HPDE6-E6E7 (cell line): ENCODE data around the gene MAML3.

Source experiments
- DNase-seq: peaks from one replicate; pipeline ENCODE4 v3.0.0; 2011; ENCODE audit warnings: missing footprints; ENCODE audit errors: extremely low spot score

Gene MAML3

GRCh38 chr4:139686988-139687387 is 467.0 kb downstream of the MAML3 start:
- no peak for DNase-seq

- DNase-seq: no peak
Observed at GRCh38 chr4:139686130-139686529, 467.9 kb downstream of the MAML3 start.

- DNase-seq: no peak
Observed at GRCh38 chr4:139685180-139685579, 468.8 kb downstream of the MAML3 start.

GRCh38 chr4:139684351-139684750 is 469.6 kb downstream of the MAML3 start:
- no peak for DNase-seq

GRCh38 chr4:139682741-139683151 is 471.2 kb downstream of the MAML3 start:
- DNase-seq: no peak

- DNase-seq: no peak
Observed at GRCh38 chr4:139682309-139682708, 471.7 kb downstream of the MAML3 start.

- DNase-seq: no peak
Observed at GRCh38 chr4:139676913-139677585, 476.9 kb downstream of the MAML3 start.

GRCh38 chr4:139676365-139676764 is 477.6 kb downstream of the MAML3 start:
- no peak for DNase-seq

- DNase-seq: no peak
Observed at GRCh38 chr4:139675651-139676050, 478.3 kb downstream of the MAML3 start.

GRCh38 chr4:139674875-139675550 is 479.0 kb downstream of the MAML3 start:
- DNase-seq: no peak

GRCh38 chr4:139672732-139673131 is 481.3 kb downstream of the MAML3 start:
- DNase-seq: no peak

- DNase-seq: no peak
Observed at GRCh38 chr4:139672215-139672614, 481.8 kb downstream of the MAML3 start.

GRCh38 chr4:139670775-139671174 is 483.2 kb downstream of the MAML3 start:
- no peak for DNase-seq

- no peak for DNase-seq
Observed at GRCh38 chr4:139669890-139670289, 484.1 kb downstream of the MAML3 start.

- no peak for DNase-seq
Observed at GRCh38 chr4:139669335-139669734, 484.6 kb downstream of the MAML3 start.

GRCh38 chr4:139668658-139669201 is 485.3 kb downstream of the MAML3 start:
- DNase-seq: no peak

GRCh38 chr4:139668036-139668435 is 485.9 kb downstream of the MAML3 start:
- no peak for DNase-seq
